Activated CD8-positive, alpha-beta T cell treated with anti-CD3 and anti-CD28 coated beads for 36 hours (primary cell): Measurements from ENCODE around the gene TAX1BP3. TPM values are rescaled to one million over a fixed set of nuclear protein-coding genes. Genes with fewer than 3 reads are reported as not detected.
A peak's percentile ranks its signal among the peaks of the same experiment; 100 is the strongest.

ENCODE experiments used
- ATAC-seq: fragments of 200-7000 bp; cut with Tn5 transposase; one replicate; pipeline ENCODE4 v1.10.0; 2021; ENCODE audit warnings: mild to moderate bottlenecking, moderate library complexity
- CTCF ChIA-PET: fragments of 350-600 bp; sonication (Branson Sonifier 250); formaldehyde crosslinking; loops from one replicate; lab custom pipeline; 2021; ENCODE audit warnings: antibody characterized with exemption; lab: Charles Lee
- POLR2A ChIA-PET: fragments of 350-600 bp; sonication (Branson Sonifier 250); formaldehyde crosslinking; loops from one replicate; lab custom pipeline; 2021; ENCODE audit warnings: antibody characterized with exemption; lab: Charles Lee
- DNase-seq: peaks from one replicate; pipeline ENCODE4 v3.0.0-alpha.2; 2020
- H3K27ac Mint-ChIP-seq: one replicate; pipeline ENCODE4 v1.8.0; 2021; ENCODE audit warnings: mild to moderate bottlenecking, mixed read lengths
- H3K27me3 Mint-ChIP-seq: one replicate; pipeline ENCODE4 v1.8.0; 2021; ENCODE audit warnings: mixed read lengths
- H3K36me3 Mint-ChIP-seq: one replicate; pipeline ENCODE4 v1.8.0; 2021; ENCODE audit warnings: low read depth, mixed read lengths
- H3K4me1 Mint-ChIP-seq: one replicate; pipeline ENCODE4 v1.8.0; 2021; ENCODE audit warnings: low read depth, mixed read lengths
- H3K4me3 Mint-ChIP-seq: one replicate; pipeline ENCODE4 v1.8.0; 2021; ENCODE audit warnings: mild to moderate bottlenecking, moderate library complexity, mixed read lengths
- H3K9me3 Mint-ChIP-seq: one replicate; pipeline ENCODE4 v1.8.0; 2021; ENCODE audit warnings: mixed read lengths
- intact Hi-C: fragments of 100-400 bp; cut with micrococcal nuclease; formaldehyde crosslinking; loops from one replicate; pipeline ENCODE4 v1.10.0; 2022
- total RNA-seq, 2 experiments: library from RNA; stranded (reverse); gene quantifications; one replicate each; pipeline ENCODE4 v1.2.3, GENCODE V29; 2021
- TF ChIP-seq, protein P1 (sequence below): fragments of 200-600 bp; IDR thresholded peaks from one replicate; pipeline ENCODE4 v1.8.0; 2022; ENCODE audit warnings: antibody characterized with exemption, mild to moderate bottlenecking

The TAX1BP3 gene, protein sequence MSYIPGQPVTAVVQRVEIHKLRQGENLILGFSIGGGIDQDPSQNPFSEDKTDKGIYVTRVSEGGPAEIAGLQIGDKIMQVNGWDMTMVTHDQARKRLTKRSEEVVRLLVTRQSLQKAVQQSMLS
- 10 to 100 TPM; 14.3 to 15.1 TPM for total RNA-seq

DNA sequence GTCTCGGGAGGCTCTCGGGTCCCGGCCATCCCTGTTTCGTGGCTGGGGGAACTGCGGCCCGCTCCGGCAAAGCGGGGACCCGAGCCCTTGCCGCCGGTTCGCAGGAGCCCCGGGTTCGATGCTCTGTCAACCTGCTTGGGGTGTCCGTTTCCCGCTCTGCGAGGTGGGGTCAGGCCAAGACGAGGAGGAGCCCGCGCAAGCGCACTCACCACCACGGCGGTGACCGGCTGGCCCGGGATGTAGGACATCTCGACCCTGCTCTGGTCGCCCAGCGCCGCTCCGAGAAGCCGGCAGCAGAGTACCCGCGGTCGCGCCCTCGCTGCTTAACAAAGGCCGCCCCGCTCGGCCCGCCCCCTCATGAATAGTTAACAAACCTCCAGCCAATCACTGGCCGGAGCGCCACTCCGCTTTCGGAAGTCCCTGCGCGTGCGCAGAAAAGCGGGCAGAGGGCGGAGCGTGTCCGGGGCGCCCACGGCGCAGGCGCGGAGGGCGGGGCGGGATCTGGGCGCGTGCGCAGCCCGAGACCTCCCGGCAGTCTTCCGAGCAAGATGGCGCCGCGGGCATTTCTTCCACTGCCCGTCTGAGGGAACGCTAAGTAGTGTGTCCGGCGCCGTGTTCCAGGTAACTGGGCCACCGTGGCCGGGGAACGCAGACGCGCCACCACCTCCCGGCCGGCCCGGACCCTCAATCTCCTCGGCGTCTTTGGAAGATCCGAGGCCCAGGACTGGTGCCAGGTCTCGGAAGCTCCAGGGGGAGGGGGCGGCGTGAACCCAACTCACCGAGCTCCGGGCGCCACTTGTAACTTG is at the start of gene TAX1BP3, which contains the start of gene EMC6:
Gene TAX1BP3, minus strand, starts transcription at position 300 of the 806 bp plus-strand sequence. Its CDS starts 52 bp downstream, at position 248.
Gene EMC6, plus strand, starts transcription at position 534 of the 806 bp plus-strand sequence. CDS start 335 bp downstream, outside the sequence.
- peak within 1 kb of the TSS; percentile 95 for H3K27ac Mint-ChIP-seq
- peak within 1 kb of the TSS; percentile 98 for H3K4me3 Mint-ChIP-seq
- TF ChIP-seq, protein P1, sequence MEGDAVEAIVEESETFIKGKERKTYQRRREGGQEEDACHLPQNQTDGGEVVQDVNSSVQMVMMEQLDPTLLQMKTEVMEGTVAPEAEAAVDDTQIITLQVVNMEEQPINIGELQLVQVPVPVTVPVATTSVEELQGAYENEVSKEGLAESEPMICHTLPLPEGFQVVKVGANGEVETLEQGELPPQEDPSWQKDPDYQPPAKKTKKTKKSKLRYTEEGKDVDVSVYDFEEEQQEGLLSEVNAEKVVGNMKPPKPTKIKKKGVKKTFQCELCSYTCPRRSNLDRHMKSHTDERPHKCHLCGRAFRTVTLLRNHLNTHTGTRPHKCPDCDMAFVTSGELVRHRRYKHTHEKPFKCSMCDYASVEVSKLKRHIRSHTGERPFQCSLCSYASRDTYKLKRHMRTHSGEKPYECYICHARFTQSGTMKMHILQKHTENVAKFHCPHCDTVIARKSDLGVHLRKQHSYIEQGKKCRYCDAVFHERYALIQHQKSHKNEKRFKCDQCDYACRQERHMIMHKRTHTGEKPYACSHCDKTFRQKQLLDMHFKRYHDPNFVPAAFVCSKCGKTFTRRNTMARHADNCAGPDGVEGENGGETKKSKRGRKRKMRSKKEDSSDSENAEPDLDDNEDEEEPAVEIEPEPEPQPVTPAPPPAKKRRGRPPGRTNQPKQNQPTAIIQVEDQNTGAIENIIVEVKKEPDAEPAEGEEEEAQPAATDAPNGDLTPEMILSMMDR, result no peak
- DNase-seq, result peak; percentile 98
- H3K9me3 Mint-ChIP-seq, result no peaks in the 10 kb centered on the region
- CTCF ChIA-PET, result interaction anchor here (1.2 to 1.3 kb wide), 2 partner anchors 38 to 620 kb away, joined by 3 read pairs; no protein-coding TSS in a partner anchor
- peak; percentile 93 for ATAC-seq
- no peaks in the 10 kb centered on the region for H3K27me3 Mint-ChIP-seq
- POLR2A ChIA-PET, result interaction anchor here (0.6 to 1.0 kb wide), 4 partner anchors 9 to 43 kb away, joined by 3 to 4 read pairs (median 3); partner anchors contain the start of gene P2RX5
- intact Hi-C loops, result no loop called here
- H3K36me3 Mint-ChIP-seq, result peaks cover 13% of the 10 kb centered on the region
- peaks cover 16% of the 10 kb centered on the region for H3K4me1 Mint-ChIP-seq

DNA sequence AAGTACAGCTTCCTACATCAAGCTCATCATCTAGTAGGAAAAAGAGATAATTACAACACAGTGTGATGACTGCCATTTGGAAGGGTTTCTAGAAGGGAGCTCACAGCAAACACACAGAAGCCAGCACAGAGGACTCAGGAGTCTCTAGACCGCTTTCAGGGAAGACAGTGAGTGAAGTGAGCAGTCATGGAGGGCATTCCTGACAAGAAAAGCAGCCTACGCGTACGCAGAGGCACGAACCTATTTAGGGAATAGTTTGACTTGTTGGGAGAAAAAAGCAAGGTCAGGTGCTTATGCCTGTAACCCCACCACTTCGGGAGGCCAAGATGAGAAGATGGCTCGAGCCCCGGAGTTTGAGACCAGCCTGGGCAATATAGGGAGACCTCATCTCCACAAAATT is 46.9 kb upstream of the TAX1BP3 start:
- TF ChIP-seq, protein P1, result no peak
- DNase-seq, result no peak
- peaks cover 44% of the 10 kb centered on the region for H3K4me1 Mint-ChIP-seq
- CTCF ChIA-PET, result interaction anchor here (0.7 to 4.3 kb wide), 3 partner anchors 18 to 112 kb away, joined by 4 to 20 read pairs (median 5); no protein-coding TSS in a partner anchor
- intact Hi-C loops, result loop anchor here (10.0 kb wide), 1 partner anchor 50 kb away; no protein-coding TSS in a partner anchor
- POLR2A ChIA-PET, result interaction anchor here (0.7 to 2.0 kb wide), 2 partner anchors 20 to 24 kb away, joined by 3 to 7 read pairs; no protein-coding TSS in a partner anchor
- ATAC-seq, result no peak
- H3K36me3 Mint-ChIP-seq, result peaks cover 57% of the 10 kb centered on the region
- no peaks in the 10 kb centered on the region for H3K9me3 Mint-ChIP-seq
- no peak overlapping the region for H3K4me3 Mint-ChIP-seq
- no peak overlapping the region for H3K27ac Mint-ChIP-seq
- H3K27me3 Mint-ChIP-seq, result no peaks in the 10 kb centered on the region

- intact Hi-C loops, result loop anchor here (10.0 kb wide), 1 partner anchor 52 kb away; no protein-coding TSS in a partner anchor
- H3K4me3 Mint-ChIP-seq, result peak overlapping the region; percentile 15
- POLR2A ChIA-PET, result interaction anchor here (0.9 to 7.2 kb wide), 6 partner anchors 7 to 97 kb away, joined by 3 to 75 read pairs (median 5); partner anchors contain the start of genes HASPIN and P2RX5
- H3K27me3 Mint-ChIP-seq, result no peaks in the 10 kb centered on the region
- H3K4me1 Mint-ChIP-seq, result peaks cover 48% of the 10 kb centered on the region
- CTCF ChIA-PET, result interaction anchor here (1.5 to 4.8 kb wide), 3 partner anchors 9 to 25 kb away, joined by 4 to 33 read pairs (median 24); partner anchors contain the start of gene HASPIN
- peak overlapping the region; percentile 85 for H3K27ac Mint-ChIP-seq
- no peaks in the 10 kb centered on the region for H3K9me3 Mint-ChIP-seq
- peaks cover 43% of the 10 kb centered on the region for H3K36me3 Mint-ChIP-seq
- TF ChIP-seq, protein P1, result no peak
- DNase-seq (peak; percentile 68), ATAC-seq (peak; percentile 1)
Measured at GRCh38 chr17:3712811-3713463, 44.6 kb upstream of the TAX1BP3 start.

DNA sequence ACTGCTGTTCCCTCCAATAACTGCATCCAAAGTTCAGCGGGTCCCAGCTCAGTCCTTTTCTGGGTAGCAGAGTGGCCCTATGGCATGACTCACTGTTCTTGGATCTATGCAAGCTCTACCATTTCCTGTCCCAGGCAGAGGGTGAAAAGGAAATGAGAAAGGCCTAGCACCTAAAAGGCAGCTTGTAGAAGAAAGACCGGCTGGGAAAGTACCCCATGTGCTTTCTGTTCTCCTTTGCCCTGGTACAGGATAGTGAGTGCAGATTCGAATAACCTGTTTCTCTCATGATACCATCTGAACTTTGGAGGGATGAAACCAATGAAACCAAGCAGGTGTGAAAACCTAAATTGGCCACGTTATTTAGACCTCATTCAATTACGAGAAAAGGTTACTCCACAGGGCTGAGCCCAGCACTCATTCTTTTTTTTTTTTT is 42.6 kb upstream of the TAX1BP3 start:
- Mint-ChIP-seq H3K9me3 (no peaks in the 10 kb centered on the region), H3K27me3 (no peaks in the 10 kb centered on the region), H3K36me3 (peaks cover 30% of the 10 kb centered on the region), H3K4me1 (peaks cover 52% of the 10 kb centered on the region), H3K27ac (peak overlapping the region; percentile 83), H3K4me3 (peak overlapping the region; percentile 31)
- ChIA-PET POLR2A (interaction anchor here (0.6 to 7.2 kb wide), 10 partner anchors 8 to 136 kb away, joined by 3 to 75 read pairs (median 4); partner anchors contain the start of genes EMC6, HASPIN, NCBP3 and P2RX5), CTCF (interaction anchor here (0.8 to 4.8 kb wide), 8 partner anchors 11 to 134 kb away, joined by 3 to 33 read pairs (median 4); partner anchors contain the start of genes HASPIN and NCBP3)
- intact Hi-C loops, result loop anchor here (10.0 kb wide), 1 partner anchor 54 kb away; no protein-coding TSS in a partner anchor
- ATAC-seq (peak; percentile 96), DNase-seq (peak; percentile 89)
- TF ChIP-seq, protein P1, result no peak
